HG03442 (cell line): Measurements from ENCODE around the gene IL9R.
"Not testable (repeated sequence)": the region's sequence is repeated elsewhere in the genome, so short reads cannot be mapped to it uniquely, and the experiment has no call there.

Experiments
- ATAC-seq: cut with Tn5 transposase; IDR thresholded peaks from one replicate; pipeline ENCODE4 v1.9.1; 2021; ENCODE audit warnings: mild to moderate bottlenecking, moderate library complexity; ENCODE audit not compliant: unreplicated experiment

The IL9R gene

GRCh38 chrX:155995321-155995875 is 2.1 kb upstream of the IL9R start:
- no peak for ATAC-seq

- ATAC-seq: no peak
Observed at GRCh38 chrX:155998116-155998515, 620 bp downstream of the IL9R start.

DNA sequence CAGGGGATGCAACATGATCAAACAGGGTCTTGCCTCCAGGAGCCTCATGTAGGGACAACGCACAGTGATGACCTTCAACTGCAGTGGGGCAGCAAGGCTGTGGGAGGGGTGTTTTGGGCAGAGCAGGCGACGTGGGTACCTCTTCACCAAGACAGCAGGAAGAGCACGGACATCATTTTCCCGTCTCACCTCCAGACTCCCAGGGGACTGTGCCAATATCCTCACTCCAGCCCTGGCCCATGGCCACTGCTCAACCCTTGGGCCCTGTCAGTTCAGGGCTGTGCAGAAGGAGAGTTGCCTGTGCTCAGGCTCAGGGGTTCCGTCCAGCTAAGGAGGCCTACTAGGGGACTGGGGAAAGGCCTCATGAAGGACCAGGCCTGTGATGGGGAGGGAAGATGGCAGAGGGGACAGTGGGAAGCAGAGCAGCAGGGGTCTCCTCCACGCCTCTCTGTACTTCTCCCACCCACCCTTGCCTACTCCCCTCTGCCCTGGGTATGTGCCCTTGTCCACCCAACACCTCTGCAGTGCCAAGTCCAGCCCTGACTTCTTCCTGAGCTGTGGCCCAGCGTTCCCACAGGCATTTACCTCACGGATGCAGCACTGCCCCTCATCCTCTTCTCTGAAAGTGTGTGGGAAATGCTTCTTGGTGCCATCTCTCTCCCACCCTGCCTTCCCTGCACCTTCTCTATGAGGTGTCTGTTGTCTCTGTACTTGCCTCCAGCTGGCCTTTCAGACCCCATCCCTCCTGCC is 1.4 kb downstream of the IL9R start:
- ATAC-seq: no peak

DNA sequence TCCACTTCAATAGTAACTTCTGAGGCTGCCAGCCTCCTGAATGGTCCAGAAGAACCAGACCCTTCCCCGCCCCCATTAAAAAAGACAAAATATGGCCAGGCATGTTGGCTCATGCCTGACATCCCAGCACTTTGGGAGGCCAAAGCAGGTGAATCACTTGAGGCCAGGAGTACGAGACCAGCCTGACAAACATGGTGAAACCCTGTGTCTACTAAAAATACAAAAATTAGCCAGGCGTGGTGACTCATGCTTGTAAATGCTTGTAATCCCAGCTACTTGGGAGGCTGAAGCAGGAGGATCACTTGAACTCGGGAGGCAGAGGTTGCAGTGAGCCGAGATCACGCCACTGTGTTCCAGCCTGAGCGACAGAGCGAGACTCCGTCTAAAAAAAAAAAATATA is 2.3 kb downstream of the IL9R start:
- not testable (repeated sequence) for ATAC-seq

- ATAC-seq: no peak
Observed at GRCh38 chrX:156000361-156000926, 2.9 kb downstream of the IL9R start.

DNA sequence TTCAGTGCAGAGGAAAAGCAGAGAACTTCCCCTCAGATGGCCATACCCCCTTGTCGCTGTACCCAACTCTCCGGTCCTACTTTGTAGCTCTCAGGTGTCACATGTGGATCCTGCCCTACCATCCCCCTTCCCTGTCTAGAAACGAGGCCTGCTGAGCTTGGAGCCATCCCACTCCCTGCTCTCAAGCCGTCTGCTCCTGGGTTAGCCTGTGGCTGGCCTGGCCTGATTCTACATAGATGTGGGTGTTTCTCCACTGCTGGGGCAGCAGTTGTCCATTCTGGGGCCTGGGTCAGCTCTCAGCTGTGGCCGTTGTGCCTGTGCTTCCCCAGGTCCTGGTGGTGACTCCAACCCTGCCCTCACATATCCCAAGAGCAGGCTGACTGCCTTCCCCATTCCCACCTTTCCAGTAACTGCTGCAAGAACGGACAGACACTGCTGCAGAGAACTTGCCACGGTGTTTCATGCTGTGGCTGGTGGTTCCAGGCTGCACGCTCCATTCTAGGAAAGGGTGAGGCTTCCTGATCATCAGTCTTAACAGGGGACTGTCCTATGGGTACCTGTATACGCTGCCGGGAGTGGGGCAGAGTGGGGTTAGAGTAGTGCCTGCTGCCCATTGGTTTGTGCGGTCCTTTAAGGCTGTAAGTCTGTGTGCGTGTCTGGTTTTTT is 3.6 kb downstream of the IL9R start:
- no peak for ATAC-seq

GRCh38 chrX:156001667-156002021 is 4.1 kb downstream of the IL9R start:
- ATAC-seq: no peak

DNA sequence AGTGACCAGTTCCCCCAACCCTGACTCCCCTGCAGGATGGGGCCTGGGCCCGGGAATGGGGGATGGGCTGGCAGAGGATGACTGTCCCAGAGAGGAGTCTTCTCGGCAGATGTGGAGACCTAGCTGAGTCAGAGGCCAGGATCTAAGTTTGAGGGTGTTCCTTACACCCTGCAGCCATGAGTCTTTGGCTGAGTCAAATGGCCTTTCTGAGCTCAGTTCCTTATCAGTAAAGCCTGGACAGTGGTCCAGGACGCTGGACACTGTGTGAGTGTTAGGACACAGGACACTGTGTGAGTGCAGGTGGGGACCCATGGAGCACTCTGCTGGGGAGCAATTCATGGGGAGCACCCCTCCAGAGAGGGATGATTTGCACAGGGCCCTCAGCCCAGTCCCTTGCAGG is 5.0 kb downstream of the IL9R start:
- ATAC-seq: no peak

- no peak for ATAC-seq
Observed at GRCh38 chrX:156003486-156004185, 6.1 kb downstream of the IL9R start.

DNA sequence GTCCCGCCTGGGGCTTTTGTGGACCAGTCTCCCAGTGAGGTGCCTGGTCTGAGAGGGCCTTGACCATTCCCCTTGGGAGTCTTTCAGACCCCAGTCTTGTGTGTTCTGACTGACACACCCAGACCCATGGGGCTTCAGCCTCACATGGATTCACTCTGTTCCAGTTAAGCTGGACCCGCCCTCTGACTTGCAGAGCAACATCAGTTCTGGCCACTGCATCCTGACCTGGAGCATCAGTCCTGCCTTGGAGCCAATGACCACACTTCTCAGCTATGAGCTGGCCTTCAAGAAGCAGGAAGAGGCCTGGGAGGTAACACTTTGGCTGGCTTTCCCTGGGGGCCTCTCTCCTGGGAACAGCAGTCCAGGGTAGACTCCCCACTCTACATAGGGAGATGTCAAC is 6.8 kb downstream of the IL9R start:
- no peak for ATAC-seq

DNA sequence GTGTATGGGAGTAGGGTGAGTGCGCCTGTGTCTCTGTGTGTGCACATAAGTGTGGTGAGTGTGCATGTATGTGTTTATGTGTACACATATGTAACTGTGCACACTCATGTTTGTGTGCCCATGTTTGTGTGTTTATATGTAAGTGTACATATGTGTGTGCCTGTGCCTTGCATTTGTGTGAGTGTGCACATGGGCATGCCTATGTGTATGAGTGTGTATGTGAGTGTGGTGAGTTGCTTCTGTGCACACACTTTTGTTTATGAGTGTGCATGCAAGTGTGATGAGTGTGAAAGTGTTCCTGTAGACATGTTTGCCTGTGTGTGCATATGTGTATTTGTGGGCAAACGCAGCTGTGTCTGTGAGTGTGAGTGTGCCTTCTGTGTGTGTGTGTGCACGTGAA is 7.2 kb downstream of the IL9R start:
- no peak for ATAC-seq

DNA sequence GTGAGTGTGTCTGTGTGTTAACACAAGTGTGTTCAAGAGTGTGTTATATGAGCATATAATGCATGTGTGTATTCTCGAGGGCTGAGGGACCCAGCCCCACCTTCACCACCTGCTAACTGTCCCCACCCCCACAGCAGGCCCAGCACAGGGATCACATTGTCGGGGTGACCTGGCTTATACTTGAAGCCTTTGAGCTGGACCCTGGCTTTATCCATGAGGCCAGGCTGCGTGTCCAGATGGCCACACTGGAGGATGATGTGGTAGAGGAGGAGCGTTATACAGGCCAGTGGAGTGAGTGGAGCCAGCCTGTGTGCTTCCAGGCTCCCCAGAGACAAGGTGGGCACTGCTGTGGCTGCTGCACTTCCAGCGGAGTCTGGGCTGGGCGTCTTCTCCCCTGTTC is 7.6 kb downstream of the IL9R start:
- no peak for ATAC-seq

DNA sequence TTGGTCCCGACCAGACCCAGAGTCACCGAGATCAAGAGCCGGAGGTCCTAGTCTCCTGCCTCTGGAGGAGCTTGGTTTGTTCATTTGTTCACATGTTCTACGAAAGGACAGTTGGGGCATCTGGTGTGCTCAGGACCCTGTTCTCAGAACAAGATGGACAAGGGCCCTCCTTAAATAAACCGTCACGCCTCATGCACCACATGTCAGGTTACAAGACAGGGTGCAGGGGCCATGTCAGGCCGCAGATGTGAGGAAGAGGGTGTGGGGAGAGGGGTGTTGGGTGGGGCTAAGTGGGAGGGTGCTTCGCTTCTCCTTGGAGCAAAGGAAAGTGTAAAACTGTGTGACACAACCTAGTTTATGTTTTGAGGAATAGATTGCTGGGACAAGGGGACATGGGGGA is 9.0 kb downstream of the IL9R start:
- not testable (repeated sequence) for ATAC-seq

DNA sequence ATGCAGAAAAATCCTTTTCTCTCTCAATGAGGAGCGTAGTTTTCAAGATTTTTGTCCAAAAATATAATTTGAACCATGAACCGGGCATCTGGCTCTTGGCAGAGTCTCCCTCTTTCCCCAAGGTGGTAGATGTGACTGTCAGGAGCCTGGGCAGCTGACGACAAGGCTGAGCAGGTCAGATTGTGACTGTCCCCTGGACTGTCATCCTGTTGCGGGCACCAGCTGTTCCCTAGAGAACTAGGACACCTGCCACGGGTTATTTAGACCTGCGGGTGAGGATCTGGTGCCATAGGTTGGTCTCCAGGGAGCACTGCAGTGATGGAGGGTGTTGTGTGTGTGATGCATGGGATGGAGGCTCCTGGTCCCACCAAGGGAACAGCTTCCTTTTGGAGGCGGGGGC is 10.9 kb downstream of the IL9R start:
- ATAC-seq: not testable (repeated sequence)

DNA sequence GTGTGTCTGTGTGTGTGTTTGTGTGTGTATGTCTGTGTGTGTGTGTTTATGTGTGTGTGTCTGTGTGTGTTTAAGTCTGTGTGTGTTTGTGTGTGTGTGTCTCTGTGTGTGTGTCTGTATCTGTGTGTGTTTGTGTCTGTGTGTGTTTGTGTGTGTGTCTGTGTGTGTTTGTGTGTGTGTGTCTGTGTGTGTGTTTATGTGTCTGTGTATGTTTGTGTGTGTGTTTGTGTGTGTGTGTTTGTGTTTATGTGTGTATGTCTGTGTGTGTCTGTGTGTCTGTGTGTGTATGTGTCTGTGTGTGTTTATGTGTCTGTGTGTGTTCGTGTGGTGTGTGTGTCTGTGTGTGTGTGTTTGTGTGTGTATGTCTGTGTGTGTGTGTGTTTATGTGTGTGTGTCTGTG is 11.4 kb downstream of the IL9R start:
- ATAC-seq: no peak

GRCh38 chrX:156009691-156010090 is 12.2 kb downstream of the IL9R start:
- not testable (repeated sequence) for ATAC-seq

GRCh38 chrX:156013286-156013953 is 15.9 kb downstream of the IL9R start:
- ATAC-seq: peak; percentile 68

DNA sequence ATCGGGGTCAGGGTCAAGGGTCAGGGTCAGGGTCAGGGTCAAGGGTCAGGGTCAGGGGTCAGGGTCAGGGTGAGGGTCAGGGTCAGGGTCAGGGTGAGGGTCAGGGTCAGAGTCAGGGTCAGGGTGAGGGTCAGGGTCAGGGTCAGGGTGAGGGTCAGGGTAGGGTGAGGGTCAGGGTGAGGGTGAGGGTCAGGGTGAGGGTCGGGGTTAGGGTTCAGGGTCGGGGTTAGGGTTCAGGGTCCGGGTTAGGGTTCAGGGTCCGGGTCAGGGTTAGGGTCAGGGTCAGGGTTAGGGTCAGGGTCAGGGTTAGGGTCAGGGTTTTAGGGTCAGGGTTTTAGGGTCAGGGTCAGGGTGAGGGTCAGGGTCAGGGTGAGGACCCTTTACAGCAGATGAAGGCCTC is 22.4 kb downstream of the IL9R start:
- not testable (repeated sequence) for ATAC-seq

GRCh38 chrX:156023002-156023401 is 25.5 kb downstream of the IL9R start:
- not testable (repeated sequence) for ATAC-seq

DNA sequence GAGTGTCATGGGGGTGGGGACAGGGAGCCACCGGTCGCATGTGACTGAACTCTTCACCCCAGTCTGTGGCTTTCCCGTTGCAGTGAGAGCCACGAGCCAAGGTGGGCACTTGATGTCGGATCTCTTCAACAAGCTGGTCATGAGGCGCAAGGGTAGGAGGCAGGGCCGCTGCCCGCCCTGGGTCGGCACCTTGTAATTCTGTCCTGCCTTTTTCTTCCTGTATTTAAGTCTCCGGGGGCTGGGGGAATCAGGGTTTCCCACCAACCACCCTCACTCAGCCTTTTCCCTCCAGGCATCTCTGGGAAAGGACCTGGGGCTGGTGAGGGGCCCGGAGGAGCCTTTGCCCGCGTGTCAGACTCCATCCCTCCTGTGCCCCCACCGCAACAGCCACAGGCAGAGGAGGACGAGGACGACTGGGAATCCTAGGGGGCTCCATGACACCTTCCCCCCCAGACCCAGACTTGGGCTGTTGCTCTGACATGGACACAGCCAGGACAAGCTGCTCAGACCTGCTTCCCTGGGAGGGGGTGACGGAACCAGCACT is 27.5 kb downstream of the IL9R start:
- not testable (repeated sequence) for ATAC-seq
